Prostate gland (tissue), 2 donors: ENCODE results near the gene CDHR2. TPM values are rescaled to one million over a fixed set of nuclear protein-coding genes. Genes with fewer than 3 reads are reported as not detected.
"Not testable (repeated sequence)": the region's sequence is repeated elsewhere in the genome, so short reads cannot be mapped to it uniquely, and the experiment has no call there.

Experiments used
- DNase-seq: peaks from one replicate; pipeline ENCODE4 v3.0.0-alpha.2; 2019; ENCODE audit warnings: low spot score
- H3K27ac ChIP-seq, 2 donors: fragments of 200-600 bp; sonication (generic); 2 replicates each; pipeline ENCODE4 v1.5.1; 2017 to 2019
- H3K27me3 ChIP-seq: fragments of 200-600 bp; sonication (generic); replicated peaks from 2 replicates; pipeline ENCODE4 v1.5.1; 2019; ENCODE audit not compliant: insufficient read depth
- H3K36me3 ChIP-seq, 2 donors: fragments of 200-600 bp; sonication (generic); 1 replicate in 1 of 2; 2 replicates in 1 of 2; pipeline versions ENCODE4 v1.5.1 to v1.8.1; 2017 to 2019
- H3K4me1 ChIP-seq: fragments of 200-600 bp; sonication (generic); replicated peaks from 2 replicates; pipeline ENCODE4 v1.5.1; 2019
- H3K4me3 ChIP-seq, 2 donors: fragments of 200-600 bp; sonication (generic); 2 replicates each; pipeline ENCODE4 v1.5.1; 2017 to 2019
- H3K9me3 ChIP-seq: fragments of 200-600 bp; sonication (generic); 2 replicates; pipeline ENCODE4 v1.5.1; 2017
- CTCF ChIP-seq, 4 experiments: fragments of 200-600 bp in 2 of 4; fragments of 450-650 bp in 2 of 4; sonication (generic) in 2 of 4; IDR thresholded peaks; 1 replicate in 3 of 4; 2 replicates in 1 of 4; pipeline ENCODE4 v1.5.1; 2016 to 2019; ENCODE audit warnings: antibody characterized with exemption in 4 of 4, mild to moderate bottlenecking in 2 of 4, moderate library complexity in 2 of 4
- POLR2A ChIP-seq: fragments of 450-650 bp; IDR thresholded peaks from one replicate; pipeline ENCODE4 v1.6.1; 2016; ENCODE audit warnings: antibody characterized with exemption, mild to moderate bottlenecking
- POLR2AphosphoS5 ChIP-seq: sonication (generic); formaldehyde crosslinking; IDR thresholded peaks from one replicate; pipeline ENCODE4 v1.6.1; 2017; ENCODE audit warnings: antibody characterized with exemption
- WGBS: methylation state at CpG from one replicate; pipeline ENCODE4 v1.1.5; 2018; 5-methylcytosine and 5-hydroxymethylcytosine counted together
- intact Hi-C: fragments of 100-400 bp; cut with DNase I; formaldehyde crosslinking; loops from one replicate; pipeline ENCODE4 v1.14.2; 2022
- total RNA-seq, 2 donors: library from RNA; depleted of rRNA; stranded (reverse); fragments of >200 nt; gene quantifications; one replicate each; pipeline ENCODE4 v1.1.0, GENCODE V29; 2016

The CDHR2 gene
- total RNA-seq, 2 donors from 2014 or later, result 1.1 TPM; not detected in 1

GRCh38 chr5:176587398-176587797 is 38.3 kb downstream of the CDHR2 start:
- WGBS, result 59% methylated on average over 7 of the region's 7 CpGs

GRCh38 chr5:176588297-176588696 is 39.2 kb downstream of the CDHR2 start:
- no peak for DNase-seq

More at GRCh38 chr5:176587398-176587797, 38.3 kb downstream of the CDHR2 start:
- Histone ChIP-seq H3K27ac (no peak overlapping the region), H3K9me3 (no peaks in the 10 kb centered on the region), H3K36me3 (no peaks in the 10 kb centered on the region), H3K27me3 (no peaks in the 10 kb centered on the region), H3K4me3 (no peak overlapping the region), H3K4me1 (no peaks in the 10 kb centered on the region)
- no peak for DNase-seq
- TF ChIP-seq POLR2A (no peak), POLR2AphosphoS5 (no peak), CTCF (IDR thresholded peaks at IDR 0.05) (no peak)
- intact Hi-C loops, result no loop called here

GRCh38 chr5:176589039-176589769 is 40.1 kb downstream of the CDHR2 start:
- no peak for DNase-seq
- Histone ChIP-seq H3K27ac (no peak overlapping the region), H3K4me1 (no peaks in the 10 kb centered on the region), H3K4me3 (no peak overlapping the region), H3K9me3 (no peaks in the 10 kb centered on the region), H3K36me3 (no peaks in the 10 kb centered on the region), H3K27me3 (no peaks in the 10 kb centered on the region)
- intact Hi-C loops, result no loop called here
- WGBS, result 88% methylated on average over 31 of the region's 31 CpGs
- TF ChIP-seq POLR2A (no peak), CTCF (IDR thresholded peaks at IDR 0.05) (no peak), POLR2AphosphoS5 (no peak)

More at GRCh38 chr5:176588297-176588696, 39.2 kb downstream of the CDHR2 start:
- Histone ChIP-seq H3K4me1 (no peaks in the 10 kb centered on the region), H3K36me3 (no peaks in the 10 kb centered on the region), H3K4me3 (no peak overlapping the region), H3K9me3 (no peaks in the 10 kb centered on the region), H3K27me3 (no peaks in the 10 kb centered on the region), H3K27ac (no peak overlapping the region)
- no peak for TF ChIP-seq CTCF (IDR thresholded peaks at IDR 0.05)
- no peak for TF ChIP-seq POLR2A
- TF ChIP-seq POLR2AphosphoS5, result no peak
- intact Hi-C loops, result no loop called here

- Histone ChIP-seq H3K4me1 (no peaks in the 10 kb centered on the region), H3K27me3 (no peaks in the 10 kb centered on the region), H3K27ac (no peak overlapping the region), H3K9me3 (no peaks in the 10 kb centered on the region), H3K4me3 (no peak overlapping the region), H3K36me3 (no peaks in the 10 kb centered on the region)
- DNase-seq, result no peak
- TF ChIP-seq POLR2AphosphoS5, result no peak
- TF ChIP-seq CTCF (IDR thresholded peaks at IDR 0.05), result no peak
- no peak for TF ChIP-seq POLR2A
- intact Hi-C loops, result no loop called here
- 88% methylated on average over 15 of the region's 17 CpGs for WGBS
Observed at GRCh38 chr5:176590035-176590717, 41.0 kb downstream of the CDHR2 start.

- H3K27ac ChIP-seq, H3K4me3 ChIP-seq, H3K4me1 ChIP-seq, H3K27me3 ChIP-seq, intact Hi-C loops, DNase-seq, H3K36me3 ChIP-seq, H3K9me3 ChIP-seq: not testable (repeated sequence)
- WGBS, result 28% methylated on average over 2 of the region's 2 CpGs
Observed at GRCh38 chr5:176591667-176592066, 42.5 kb downstream of the CDHR2 start.
